GM19193 (cell line): Measurements from ENCODE around the gene ADGRL3.

Experiments used
- POLR2A ChIP-seq: IDR thresholded peaks from 4 replicates; pipeline ENCODE4 v1.6.1; 2011; ENCODE audit not compliant: insufficient read depth, insufficient read length; ENCODE audit errors: extremely low read depth

ADGRL3 gene

DNA sequence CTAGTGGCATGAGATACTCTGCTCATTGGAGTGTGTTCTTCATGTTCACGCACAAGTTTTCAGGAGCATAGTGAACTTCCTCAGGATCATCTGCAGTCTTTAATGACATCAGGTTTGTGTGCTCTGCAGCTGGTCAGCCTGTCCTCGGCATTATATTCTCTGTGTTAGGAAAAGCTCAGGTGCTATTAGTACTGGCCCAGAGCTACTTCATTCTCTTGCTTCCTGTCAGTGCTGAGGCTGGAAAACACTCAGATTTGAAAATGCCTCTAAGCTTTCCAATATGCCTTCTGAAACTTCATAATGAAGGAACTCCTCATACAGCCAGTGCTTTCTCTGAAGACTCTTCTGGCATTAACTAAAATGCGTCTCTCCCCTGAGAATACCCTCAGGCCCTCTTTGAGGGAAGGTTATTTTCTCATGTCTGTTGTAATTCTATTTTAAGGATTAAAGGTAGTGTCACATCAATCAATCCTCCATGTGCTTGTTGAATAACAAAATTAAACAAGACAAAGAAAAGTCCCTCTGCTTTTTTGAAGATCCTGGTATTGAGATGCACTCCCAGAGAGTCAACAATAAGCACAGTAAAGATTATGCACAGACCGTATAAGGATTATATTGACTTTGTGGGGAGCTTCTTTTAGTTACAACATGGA lies 666.4 kb downstream of the ADGRL3 start:
- no peak for TF ChIP-seq POLR2A

DNA sequence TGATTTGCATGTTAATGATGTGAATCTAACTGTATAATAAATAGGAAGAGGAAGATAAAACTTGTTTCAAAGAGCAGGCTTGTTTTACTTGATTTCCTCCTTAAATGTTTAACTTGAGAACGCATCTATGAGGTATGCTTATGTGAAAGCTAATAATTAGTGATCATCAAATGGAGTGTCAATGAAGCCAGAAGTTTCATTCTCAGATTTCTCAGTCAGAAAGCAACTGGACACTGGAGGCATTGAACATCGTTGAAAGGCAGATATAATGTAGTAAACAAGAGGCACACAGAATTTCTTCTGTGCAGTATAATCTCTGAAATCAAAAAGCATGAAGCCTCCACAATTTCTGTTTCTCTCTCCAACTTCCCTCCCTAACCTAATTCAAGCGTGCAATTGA lies 672.9 kb downstream of the ADGRL3 start:
- no peak for TF ChIP-seq POLR2A

DNA sequence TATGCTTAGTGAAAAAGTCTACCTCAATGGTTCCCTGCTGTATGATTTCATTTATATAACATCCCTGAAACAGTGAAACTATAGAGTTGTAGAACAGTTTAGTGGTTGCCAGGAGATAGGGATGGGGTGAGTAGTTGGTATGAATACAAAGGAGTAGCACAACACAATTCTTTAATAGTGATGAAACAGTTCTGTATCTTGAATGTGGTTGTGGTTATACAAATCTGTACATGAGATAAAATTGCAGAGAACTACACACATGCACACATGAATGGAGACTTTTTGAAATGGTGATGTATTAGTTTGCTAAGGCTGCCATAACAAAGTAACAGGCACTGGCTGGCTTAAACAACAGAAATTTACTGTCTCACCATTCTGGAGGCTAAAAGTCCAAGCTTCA lies 677.1 kb downstream of the ADGRL3 start:
- no peak for TF ChIP-seq POLR2A

DNA sequence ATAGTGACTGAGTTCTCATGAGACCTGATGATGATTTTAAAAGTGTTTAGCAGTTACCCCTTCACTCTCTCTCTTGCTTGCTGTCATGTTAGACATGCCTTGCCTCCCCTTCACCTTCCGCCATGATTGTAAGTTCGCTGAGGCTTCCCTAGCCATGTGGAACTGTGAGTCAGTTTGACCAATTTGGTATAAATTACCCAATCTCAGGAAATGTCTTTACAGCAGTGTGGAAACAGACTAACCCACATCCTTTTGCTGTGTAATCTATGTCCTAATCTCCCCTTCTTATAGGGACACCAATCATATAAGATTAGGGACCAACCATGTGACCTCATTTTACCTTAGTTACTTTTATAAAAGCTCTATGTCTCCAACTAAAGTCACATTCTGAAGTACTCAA lies 677.8 kb downstream of the ADGRL3 start:
- TF ChIP-seq POLR2A = no peak

DNA sequence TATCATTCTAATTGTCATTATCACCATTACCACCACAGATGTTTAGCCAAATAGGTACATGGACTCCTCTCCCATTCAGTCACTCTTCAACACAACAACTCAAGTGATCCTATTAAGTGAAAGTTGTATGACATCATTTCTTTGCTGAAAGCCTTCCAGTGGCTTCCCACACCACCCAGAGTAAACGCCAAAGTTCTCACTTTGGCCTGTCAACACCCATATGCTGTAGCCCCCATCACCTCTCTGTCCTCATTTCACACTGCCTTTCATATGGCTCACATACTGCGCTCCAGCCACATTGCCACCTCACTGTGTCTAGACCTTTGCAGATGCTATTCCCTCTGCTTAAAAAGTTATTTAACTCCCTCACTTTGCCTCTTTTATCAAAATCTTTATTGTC lies 682.3 kb downstream of the ADGRL3 start:
- no peak for TF ChIP-seq POLR2A

DNA sequence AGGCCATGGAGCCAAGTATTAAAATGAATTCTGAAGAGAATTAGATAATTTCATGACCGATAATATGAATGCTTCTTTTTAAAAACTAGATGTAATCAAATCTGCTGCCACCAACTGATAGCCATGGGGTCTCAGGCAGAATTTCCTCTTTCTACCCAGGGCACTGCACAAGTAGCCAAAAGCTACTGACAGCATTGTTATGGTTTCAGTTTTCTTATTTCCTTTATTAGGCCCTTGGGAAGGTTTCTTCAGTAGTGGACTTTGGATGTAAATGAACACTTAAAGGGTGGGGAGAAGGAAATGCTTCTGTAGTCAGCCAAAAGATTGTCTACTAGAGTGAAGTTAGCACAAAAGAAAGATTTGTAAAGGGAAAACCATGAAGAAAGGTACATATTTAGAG lies 686.0 kb downstream of the ADGRL3 start:
- TF ChIP-seq POLR2A = no peak

DNA sequence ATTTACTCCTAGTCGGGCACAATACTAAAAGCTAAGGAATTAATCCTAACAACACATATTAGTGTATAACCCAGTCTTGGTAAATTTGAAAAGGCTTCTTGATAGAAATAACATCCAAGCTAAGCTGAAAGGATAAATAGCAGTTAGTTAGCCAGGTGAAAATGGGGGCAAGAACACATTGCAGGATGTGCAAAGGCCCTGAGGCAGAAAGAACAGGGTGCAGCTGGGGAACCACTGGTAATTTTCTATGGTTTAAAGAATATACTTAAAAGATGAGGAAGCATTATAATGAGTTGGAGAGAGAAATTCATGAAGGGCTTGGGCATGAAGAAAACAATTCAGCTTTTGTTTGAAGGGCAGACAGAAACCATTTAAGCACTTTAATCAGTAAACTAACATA lies 689.0 kb downstream of the ADGRL3 start:
- TF ChIP-seq POLR2A = no peak

DNA sequence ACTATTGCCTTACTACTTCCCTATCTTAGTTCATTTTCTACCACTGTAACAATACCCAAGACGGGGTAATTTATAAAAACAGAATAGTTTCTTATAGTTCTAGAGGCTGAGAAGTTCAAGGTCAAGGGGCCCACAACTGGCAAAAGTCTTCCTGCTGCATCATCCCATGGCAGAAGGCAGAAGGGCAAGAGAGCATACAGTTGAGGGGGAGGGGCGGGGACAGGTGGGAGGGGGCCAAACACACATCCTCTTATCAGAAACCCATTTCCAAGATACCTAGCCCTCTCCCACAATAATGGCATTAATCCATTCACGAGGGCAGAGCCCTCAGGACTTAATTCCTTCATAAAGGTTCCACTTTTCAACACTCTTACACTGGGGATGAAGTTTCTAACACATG lies 690.2 kb downstream of the ADGRL3 start:
- no peak for TF ChIP-seq POLR2A

DNA sequence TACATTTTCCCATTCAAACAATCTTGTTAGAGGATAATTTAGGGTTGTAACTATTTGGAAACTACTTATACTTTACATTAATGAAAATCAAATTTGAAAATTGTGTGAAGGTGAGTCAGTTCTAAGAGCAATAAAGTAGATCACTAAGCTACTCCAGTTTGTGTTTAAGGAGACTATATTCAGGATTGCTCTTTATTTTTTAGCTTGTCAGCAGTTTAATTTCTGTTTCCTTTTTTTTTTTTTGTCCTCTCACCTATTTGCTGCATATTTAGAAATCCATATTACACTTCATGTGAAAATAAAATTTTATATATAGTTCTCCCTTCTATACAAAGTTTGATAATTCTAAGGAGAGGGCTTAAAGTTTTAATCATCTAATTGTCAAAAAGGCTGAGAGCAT lies 691.8 kb downstream of the ADGRL3 start:
- no peak for TF ChIP-seq POLR2A

DNA sequence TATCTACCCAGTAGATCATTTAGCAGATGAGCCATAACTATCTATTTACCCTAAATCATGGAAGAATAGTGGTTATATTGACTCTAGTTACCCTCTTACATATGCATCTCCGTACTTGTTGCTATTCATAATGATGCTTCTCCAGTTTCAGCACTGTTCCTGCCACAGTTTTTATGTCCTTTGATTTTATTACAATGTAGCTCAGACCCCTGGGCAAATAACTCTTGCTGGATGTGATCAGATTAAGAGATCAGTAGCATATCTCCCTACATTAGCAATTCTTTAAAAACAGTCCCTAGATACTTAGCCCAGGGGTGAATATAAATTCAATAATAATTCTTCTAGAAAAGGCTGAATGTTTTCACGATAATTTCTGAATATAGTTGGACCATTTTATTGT lies 696.5 kb downstream of the ADGRL3 start:
- TF ChIP-seq POLR2A = no peak

DNA sequence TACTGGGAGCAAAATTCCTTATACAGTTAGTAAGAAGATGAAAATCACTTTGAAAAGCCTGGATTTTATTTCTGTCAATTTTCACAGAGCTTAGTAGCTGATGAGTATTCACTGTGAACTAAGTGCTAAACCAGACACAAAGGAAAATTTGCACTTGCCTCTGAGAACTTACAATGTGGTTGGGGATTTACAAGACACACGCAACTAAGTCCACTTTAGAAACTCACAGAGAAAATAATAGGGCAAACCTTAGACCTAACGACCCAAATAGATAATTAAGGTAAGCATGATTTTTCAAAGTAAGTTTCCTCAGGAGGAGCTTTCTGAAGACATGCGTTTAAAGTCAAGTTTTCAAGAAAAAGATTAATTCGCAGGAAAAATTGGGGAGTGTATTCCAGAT lies 708.9 kb downstream of the ADGRL3 start:
- TF ChIP-seq POLR2A = no peak

DNA sequence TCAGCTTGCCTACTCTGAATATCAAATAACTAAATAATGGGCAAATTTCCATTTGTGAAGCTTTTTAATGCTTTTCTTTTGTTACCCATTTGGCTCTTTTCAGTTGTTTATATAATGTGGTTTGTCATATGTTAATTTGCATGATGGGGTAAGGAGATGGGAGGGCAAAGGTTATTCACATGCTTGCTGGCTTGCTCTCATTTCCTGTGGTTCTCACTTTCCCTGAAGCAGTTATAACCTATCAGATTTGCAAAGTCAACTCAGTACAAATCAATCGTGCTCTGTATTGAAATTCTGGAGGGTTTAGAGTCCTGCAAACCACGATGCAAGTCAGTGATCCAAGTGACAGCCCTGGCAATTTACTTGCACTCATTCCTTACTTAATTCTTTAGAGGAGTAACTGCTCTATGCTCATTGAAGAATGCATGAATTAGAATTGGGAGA lies 711.2 kb downstream of the ADGRL3 start:
- TF ChIP-seq POLR2A = no peak

DNA sequence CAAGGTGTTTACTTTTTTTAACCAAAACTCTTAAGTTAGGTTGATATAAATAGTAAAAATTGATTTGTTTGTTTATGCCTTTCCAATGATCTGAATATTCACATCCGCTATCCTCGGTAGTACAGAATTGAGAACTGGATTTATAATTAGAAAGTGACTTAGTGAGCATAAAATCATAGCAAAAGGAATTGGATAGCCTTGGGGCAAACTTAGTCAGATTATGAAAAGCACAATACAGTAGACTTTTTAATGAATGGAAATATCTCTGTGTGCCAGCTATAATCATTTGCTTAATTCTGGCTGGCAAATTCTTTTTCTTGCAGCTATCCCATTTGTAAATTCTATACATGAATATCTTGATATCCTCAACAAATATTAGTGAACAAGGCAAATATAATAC lies 713.5 kb downstream of the ADGRL3 start:
- no peak for TF ChIP-seq POLR2A

DNA sequence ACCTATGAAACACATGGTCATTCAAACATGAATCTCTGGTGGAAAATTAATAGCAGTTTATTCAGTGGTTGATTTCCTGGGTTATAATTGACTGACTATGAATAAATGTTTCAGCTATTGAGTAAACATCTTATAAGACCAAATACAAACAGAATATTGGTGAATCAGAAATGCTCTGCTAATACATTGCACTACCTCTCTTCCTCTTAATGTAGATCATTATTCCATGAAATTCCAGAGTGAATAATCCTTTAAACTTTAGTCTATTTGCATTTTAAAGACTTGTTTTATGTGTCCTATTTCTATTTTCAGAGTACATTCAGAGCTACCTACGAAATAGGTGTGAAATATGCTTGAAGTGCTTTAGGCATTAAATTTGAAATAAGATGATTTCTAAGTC lies 715.4 kb downstream of the ADGRL3 start:
- TF ChIP-seq POLR2A = no peak

DNA sequence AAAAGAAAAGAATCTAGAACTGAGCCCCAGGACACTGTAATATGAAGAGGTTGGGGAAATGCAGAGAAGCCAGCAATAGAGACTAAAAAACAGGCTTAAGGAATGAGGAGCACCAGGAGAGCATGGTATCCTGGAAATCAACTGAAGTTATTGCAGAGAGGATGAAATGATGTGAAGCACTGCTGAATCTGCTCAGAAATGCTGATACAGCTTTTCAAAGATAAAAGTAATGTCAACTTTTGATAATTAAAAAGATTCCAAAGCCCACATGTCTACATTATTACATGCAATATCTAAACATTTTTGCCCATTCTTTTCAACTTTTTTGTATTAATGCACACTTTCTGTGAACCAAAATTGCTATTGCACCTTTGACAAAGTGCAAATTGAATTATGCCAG lies 718.4 kb downstream of the ADGRL3 start:
- no peak for TF ChIP-seq POLR2A

DNA sequence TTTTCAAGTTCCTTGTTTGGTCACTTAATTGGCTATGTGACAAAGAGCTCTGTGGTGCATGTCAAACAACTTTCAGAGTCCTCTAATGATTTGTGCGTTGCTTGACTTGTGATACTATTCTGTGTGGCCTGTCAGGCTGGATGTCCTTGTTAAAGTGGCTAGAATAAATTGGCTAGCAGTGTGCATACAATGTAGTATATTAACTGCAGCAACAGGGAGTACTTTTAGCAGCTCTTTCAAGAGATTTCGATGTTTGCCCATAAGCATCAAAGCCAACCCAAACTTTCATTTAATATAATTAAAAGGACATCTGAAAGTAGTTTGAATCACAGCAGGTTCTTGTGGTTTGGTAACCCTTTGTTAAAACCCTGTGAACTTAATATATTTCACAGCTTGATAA lies 718.9 kb downstream of the ADGRL3 start:
- TF ChIP-seq POLR2A = no peak

DNA sequence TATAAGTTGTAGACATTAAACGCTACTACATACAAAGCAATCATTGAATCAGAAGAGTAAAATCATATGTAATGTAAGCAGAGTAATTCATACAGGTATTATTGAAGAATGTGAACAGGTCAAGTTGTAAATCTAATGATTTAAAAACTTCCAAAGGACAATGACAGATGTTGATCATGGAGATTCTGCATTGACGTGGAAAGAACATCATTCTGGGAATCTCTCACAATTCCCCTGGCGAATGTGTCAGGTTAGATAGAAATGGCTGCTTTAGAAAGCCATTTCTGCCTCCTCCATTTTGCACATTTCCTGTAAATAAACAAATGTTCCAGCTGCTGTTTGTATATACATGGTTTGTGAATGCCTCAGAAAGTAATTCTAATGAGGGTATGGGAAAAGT lies 719.4 kb downstream of the ADGRL3 start:
- TF ChIP-seq POLR2A = no peak
